GM18498 (cell line): ENCODE results near the gene CXCL5.

Source experiments
- ATAC-seq: cut with Tn5 transposase; IDR thresholded peaks from one replicate; pipeline ENCODE4 v1.9.1; 2021; ENCODE audit warnings: mild to moderate bottlenecking, moderate library complexity; ENCODE audit not compliant: unreplicated experiment

Gene CXCL5

GRCh38 chr4:73998040-73999011 is at the start of gene CXCL5:
CXCL5 (minus strand) TSS chr4:73998677; CDS start chr4:73998581, 96 bp downstream.
- no peak for ATAC-seq

- ATAC-seq, result no peak
These were observed 48.7 kb upstream of the CXCL5 start for GRCh38 chr4:74047152-74047551.

- no peak for ATAC-seq
These were observed 47.3 kb upstream of the CXCL5 start for GRCh38 chr4:74045772-74046171.

GRCh38 chr4:74045247-74045646 is 46.8 kb upstream of the CXCL5 start:
- no peak for ATAC-seq

- no peak for ATAC-seq
These were observed 46.2 kb upstream of the CXCL5 start for GRCh38 chr4:74044677-74045076.

- no peak for ATAC-seq
These were observed 44.2 kb upstream of the CXCL5 start for GRCh38 chr4:74042681-74043080.

GRCh38 chr4:74041418-74041817 is 42.9 kb upstream of the CXCL5 start:
- ATAC-seq, result no peak

- ATAC-seq, result no peak
These were observed 40.9 kb upstream of the CXCL5 start for GRCh38 chr4:74039315-74039763.

- peak; percentile 67 for ATAC-seq
These were observed 40.2 kb upstream of the CXCL5 start, which contains the start of gene CXCL3 for GRCh38 chr4:74038425-74039314. CXCL3 (minus strand) TSS chr4:74038689; CDS start chr4:74038611, 78 bp downstream.

GRCh38 chr4:74038086-74038424 is 39.6 kb upstream of the CXCL5 start:
- no peak for ATAC-seq

- no peak for ATAC-seq
These were observed 38.8 kb upstream of the CXCL5 start for GRCh38 chr4:74037076-74037955.

- no peak for ATAC-seq
These were observed 35.3 kb upstream of the CXCL5 start for GRCh38 chr4:74033739-74034138.

- no peak for ATAC-seq
These were observed 33.6 kb upstream of the CXCL5 start for GRCh38 chr4:74032064-74032463.

- no peak for ATAC-seq
These were observed 33.1 kb upstream of the CXCL5 start for GRCh38 chr4:74031576-74031975.

- ATAC-seq, result no peak
These were observed 31.8 kb upstream of the CXCL5 start for GRCh38 chr4:74030285-74030684.

- no peak for ATAC-seq
These were observed 30.0 kb upstream of the CXCL5 start for GRCh38 chr4:74028504-74028903.

- ATAC-seq, result no peak
These were observed 25.2 kb upstream of the CXCL5 start for GRCh38 chr4:74023709-74024108.

GRCh38 chr4:74021601-74022000 is 23.1 kb upstream of the CXCL5 start:
- no peak for ATAC-seq

- no peak for ATAC-seq
These were observed 20.3 kb upstream of the CXCL5 start for GRCh38 chr4:74018771-74019170.

GRCh38 chr4:74018116-74018515 is 19.6 kb upstream of the CXCL5 start:
- ATAC-seq, result no peak

GRCh38 chr4:74016068-74016467 is 17.6 kb upstream of the CXCL5 start:
- ATAC-seq, result no peak
